NB4 (cell line): ENCODE results near the gene LSM4.
A peak's percentile ranks its signal among the peaks of the same experiment; 100 is the strongest.
"Not testable (repeated sequence)": the region's sequence is repeated elsewhere in the genome, so short reads cannot be mapped to it uniquely, and the experiment has no call there.

ENCODE experiments used
- DNase-seq: peaks from one replicate; pipeline ENCODE4 v3.0.0; 2010; ENCODE audit warnings: low read depth
- H3K4me3 ChIP-seq: one replicate; pipeline ENCODE4 v1.5.1; 2011; ENCODE audit warnings: mild to moderate bottlenecking, low read depth, low read length, moderate library complexity
- MYC ChIP-seq: IDR thresholded peaks from 2 replicates; pipeline ENCODE4 v1.6.1; 2011; ENCODE audit warnings: low read depth, low read length
- POLR2A ChIP-seq: IDR thresholded peaks from 2 replicates; pipeline ENCODE4 v1.6.1; 2011; ENCODE audit warnings: mild to moderate bottlenecking; ENCODE audit not compliant: insufficient read length; ENCODE audit errors: extremely low read depth
- TF ChIP-seq, protein P1 (sequence below): IDR thresholded peaks from one replicate; pipeline ENCODE4 v1.5.1; 2012; ENCODE audit warnings: low read depth, low read length
- TF ChIP-seq, protein P2 (sequence below): IDR thresholded peaks from 2 replicates; pipeline ENCODE4 v1.6.1; 2011; ENCODE audit warnings: low read depth, low read length

LSM4 gene

DNA sequence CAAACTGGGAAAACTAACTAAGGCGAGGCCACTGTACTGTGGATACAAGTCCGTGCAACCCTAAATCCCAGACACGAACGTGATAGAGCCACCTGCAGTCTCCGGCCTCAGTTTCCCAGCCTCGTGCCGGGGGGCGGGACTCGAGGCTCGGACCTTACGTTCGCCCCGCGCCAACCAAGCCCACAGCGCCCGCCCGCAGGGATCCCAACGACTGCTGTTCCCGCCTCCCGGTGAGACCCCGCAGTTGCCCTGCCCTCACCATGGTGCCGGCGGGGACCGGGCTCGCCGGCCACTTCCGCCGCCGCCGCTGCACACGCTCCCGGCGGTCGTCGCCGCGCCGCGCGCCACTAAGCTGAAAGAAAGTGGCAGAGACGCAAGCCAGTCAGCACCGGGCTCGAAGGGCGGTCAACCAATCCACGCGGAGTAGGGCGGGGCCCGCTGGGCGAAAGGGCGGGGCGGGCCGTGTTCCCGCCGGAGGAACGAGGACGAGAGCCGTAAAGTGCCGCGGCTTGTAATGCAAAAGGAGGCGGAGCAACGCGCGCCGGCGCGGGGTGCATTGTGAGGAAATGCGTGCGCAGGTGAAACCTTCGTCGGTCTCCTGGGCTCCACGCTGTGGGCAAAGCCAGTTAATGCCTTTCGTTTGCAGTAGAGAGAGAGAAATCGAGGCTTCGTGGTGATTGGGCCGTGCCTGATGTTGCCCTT is at the start of gene LSM4:
Gene LSM4, minus strand, starts transcription at position 318 of the 702 bp plus-strand sequence. Its CDS starts 56 bp downstream, at position 262.
- TF ChIP-seq, protein P1, sequence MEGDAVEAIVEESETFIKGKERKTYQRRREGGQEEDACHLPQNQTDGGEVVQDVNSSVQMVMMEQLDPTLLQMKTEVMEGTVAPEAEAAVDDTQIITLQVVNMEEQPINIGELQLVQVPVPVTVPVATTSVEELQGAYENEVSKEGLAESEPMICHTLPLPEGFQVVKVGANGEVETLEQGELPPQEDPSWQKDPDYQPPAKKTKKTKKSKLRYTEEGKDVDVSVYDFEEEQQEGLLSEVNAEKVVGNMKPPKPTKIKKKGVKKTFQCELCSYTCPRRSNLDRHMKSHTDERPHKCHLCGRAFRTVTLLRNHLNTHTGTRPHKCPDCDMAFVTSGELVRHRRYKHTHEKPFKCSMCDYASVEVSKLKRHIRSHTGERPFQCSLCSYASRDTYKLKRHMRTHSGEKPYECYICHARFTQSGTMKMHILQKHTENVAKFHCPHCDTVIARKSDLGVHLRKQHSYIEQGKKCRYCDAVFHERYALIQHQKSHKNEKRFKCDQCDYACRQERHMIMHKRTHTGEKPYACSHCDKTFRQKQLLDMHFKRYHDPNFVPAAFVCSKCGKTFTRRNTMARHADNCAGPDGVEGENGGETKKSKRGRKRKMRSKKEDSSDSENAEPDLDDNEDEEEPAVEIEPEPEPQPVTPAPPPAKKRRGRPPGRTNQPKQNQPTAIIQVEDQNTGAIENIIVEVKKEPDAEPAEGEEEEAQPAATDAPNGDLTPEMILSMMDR, result peak; percentile 35
- TF ChIP-seq, protein P2, sequence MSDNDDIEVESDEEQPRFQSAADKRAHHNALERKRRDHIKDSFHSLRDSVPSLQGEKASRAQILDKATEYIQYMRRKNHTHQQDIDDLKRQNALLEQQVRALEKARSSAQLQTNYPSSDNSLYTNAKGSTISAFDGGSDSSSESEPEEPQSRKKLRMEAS, result peak; percentile 81
- TF ChIP-seq MYC (peak; percentile 76), POLR2A (peak; percentile 78)
- peak; percentile 98 for DNase-seq
- H3K4me3 ChIP-seq, result peak within 1 kb of the TSS; percentile 97

DNA sequence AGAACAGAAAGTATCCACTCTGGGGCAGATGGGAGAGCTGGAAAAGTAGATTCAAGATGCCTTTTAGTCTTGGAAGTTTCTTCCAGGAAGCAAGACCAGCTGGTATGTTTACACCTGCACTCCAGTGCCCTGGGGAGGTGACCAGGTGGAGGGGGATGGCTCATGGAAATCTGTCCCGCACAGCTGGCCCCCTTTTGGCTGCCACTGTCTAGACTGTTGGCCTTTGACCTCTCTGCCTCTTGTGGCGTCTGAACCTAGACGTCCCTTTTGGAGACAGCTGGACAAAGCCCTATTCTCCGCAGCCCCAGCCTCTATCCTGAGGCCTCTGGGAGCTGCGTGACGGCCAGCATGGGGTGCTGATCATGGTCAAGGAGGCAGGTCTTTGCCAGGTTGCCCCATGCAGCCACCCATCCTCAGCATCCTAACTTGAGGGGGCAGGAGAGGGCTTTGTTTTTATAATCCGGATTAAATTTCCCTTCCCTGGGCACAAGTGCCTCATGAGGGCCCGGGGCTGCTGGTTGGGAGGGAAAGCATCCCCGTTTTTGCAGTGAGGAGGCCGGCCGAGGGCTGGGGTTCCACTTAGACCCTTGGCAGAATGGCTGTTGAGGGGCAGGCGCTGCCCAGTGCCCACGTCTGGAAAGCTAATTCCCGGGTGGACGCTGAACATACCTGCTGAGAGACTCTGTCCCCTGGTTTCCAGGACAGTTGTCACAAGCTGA is 45.8 kb upstream of the LSM4 start:
- DNase-seq, result no peak
- H3K4me3 ChIP-seq, result no peak overlapping the region
- TF ChIP-seq POLR2A, result no peak
- TF ChIP-seq MYC, result no peak
- TF ChIP-seq, protein P2, result no peak
- TF ChIP-seq, protein P1, result no peak

DNA sequence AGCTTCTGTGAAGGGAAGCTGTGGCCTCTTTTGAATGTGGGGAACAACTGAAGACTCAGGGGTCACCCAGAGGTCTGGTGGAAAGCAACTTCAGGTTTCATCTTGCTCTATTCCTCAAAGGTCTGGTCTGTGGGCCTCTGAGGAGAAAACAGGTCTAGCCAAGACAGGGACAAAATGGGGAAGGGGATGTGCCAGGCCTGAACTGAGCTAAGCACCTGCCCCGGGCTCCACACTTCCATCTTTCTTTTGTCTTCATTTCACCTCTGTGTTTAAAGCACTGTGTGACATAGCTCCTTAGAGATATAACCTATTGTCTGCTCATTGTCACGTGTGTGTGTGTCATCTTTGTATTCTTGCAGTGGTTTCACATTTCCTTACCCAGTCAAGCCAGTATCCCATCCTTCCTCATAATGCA is 43.2 kb upstream of the LSM4 start:
- no peak for DNase-seq
- TF ChIP-seq POLR2A (no peak), MYC (no peak)
- TF ChIP-seq, protein P2, result no peak
- TF ChIP-seq, protein P1, result no peak
- H3K4me3 ChIP-seq, result no peak overlapping the region

DNA sequence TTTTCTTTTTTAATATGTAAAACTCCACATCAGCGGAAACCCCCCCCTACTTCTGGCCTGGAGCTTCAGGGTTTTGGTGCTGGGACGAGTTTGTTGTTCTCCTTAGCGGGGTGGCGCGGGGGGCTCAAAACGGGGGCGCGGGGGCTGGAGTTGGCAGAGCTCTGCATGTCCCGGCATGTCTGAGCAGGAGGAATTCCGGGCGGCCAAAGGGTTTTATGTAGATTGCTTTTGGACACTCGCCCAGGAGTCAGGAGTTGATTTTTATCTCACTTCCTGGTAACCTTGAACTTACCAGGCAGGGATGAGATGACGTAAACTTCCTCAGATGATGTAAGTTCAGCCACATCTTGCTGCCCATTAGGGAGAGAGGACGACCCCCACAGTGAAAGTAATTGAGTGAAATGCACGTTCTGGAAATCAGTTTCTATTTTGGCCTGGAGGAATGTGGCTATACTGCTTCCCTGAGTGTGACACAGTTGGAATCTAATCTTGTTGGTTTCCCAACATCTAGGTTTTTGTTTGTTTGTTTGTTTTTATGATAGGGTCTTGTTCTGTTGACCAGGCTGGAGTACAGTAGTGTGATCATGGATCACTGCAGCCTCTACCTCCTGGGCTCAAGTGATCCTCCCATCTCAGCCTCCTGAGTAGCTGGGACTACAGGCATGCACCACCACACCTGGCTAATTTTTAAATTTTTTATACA is 42.1 kb upstream of the LSM4 start:
- DNase-seq, result peak; percentile 73
- no peak overlapping the region for H3K4me3 ChIP-seq
- TF ChIP-seq POLR2A, result no peak
- no peak for TF ChIP-seq MYC
- TF ChIP-seq, protein P2, result no peak
- TF ChIP-seq, protein P1, result no peak

DNA sequence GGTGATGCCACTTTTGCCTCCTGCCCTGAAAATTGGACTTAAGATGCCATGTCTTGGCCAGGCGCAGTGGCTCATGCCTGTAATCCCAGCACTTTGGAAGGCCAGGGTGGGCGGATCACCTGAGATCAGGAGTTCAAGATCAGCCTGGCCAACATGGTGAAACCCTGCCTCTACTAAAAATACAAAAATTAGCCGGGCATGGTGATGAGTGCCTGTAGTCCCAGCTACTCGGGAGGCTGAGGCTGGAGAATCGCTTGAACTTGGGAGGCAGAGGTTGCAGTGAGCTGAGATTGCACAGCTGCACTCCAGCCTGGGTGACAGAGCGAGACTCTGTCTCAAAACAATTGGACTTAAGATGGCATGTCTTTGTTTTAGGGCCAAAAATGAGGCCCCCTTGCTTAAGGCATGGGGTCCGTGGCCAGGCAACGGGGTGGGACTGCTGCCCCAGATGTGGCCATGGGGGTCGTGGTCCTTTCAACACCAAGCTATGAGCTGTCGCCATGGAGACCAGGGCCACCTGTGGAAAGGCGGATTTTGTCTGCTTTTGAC is 41.5 kb upstream of the LSM4 start:
- not testable (repeated sequence) for DNase-seq, H3K4me3 ChIP-seq

DNA sequence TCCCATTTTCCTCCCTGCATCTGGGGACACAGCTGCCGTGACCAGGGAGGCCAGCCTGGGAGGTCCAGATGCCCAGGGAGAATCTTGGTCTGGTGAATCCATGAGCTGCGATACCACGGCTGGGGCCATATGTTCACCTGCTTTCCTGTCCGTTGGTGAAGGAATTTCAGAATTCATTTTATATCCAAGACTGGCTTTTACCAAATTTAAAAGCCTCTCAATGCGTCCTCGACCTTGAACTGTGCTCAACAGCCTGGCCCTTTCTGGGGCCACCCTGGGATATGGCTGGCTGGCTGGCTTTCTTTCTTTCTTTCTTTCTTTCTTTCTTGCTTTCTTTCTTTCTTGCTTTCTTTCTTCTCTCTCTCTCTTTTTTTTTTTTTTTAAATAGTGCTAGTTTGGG is 40.9 kb upstream of the LSM4 start:
- no peak overlapping the region for H3K4me3 ChIP-seq
- TF ChIP-seq, protein P1, result no peak
- TF ChIP-seq MYC, result no peak
- TF ChIP-seq, protein P2, result no peak
- no peak for TF ChIP-seq POLR2A
- DNase-seq, result no peak
